GM23248 (cell line): ENCODE results near the gene TCF12.

Source experiments
- EZH2 ChIP-seq: fragments of 200-600 bp; sonication (generic); IDR thresholded peaks from 2 replicates; pipeline ENCODE4 v1.6.1; 2018; ENCODE audit warnings: antibody characterized with exemption, mild to moderate bottlenecking; ENCODE audit not compliant: insufficient read depth, poor library complexity, severe bottlenecking
- EZH2phosphoT487 ChIP-seq: fragments of 200-600 bp; sonication (generic); IDR thresholded peaks from 2 replicates; pipeline ENCODE4 v1.6.1; 2018; ENCODE audit warnings: antibody characterized with exemption, moderate library complexity, mild to moderate bottlenecking, low read depth; ENCODE audit not compliant: insufficient read depth

GRCh38 chr15:57296473-57297162, 378.2 kb downstream of the TCF12 start:
- TF ChIP-seq EZH2 = no peak
- no peak for TF ChIP-seq EZH2phosphoT487
